ENCODE measurements around the gene SBF1.

GRCh38 chr22:50403701-50404101, 71.1 kb downstream of the SBF1 start:
- TF ChIP-seq CTCF (optimal IDR thresholded peaks at IDR 0.05 in 1 of 3, IDR thresholded peaks at IDR 0.05 in 1 of 3, conservative IDR thresholded peaks at IDR 0.05 in 1 of 3; ENCODE audit: extremely low read depth in 1 of 3, insufficient read depth in 2 of 3, low read length in 3 of 3) = no peak
- TF ChIP-seq EZH2 (IDR thresholded peaks at IDR 0.05; ENCODE audit: low read length) = no peak

Measured in keratinocyte (primary cell).